Mesendoderm (in vitro differentiated cells): ENCODE measurements around the gene FRRS1.

ENCODE experiments used
- DNase-seq: peaks from one replicate; pipeline ENCODE4 v3.0.0; 2013
- H2AK5ac ChIP-seq: 2 replicates; pipeline ENCODE4 v1.6.1; 2013; ENCODE audit warnings: low read length, inconsistent platforms
- H2BK120ac ChIP-seq: 2 replicates; pipeline ENCODE4 v1.6.1; 2013; ENCODE audit warnings: low read depth, mild to moderate bottlenecking, low read length, moderate library complexity, mixed read lengths
- H2BK15ac ChIP-seq: replicated peaks from 2 replicates; pipeline ENCODE4 v1.6.1; 2013; ENCODE audit warnings: low read depth, mild to moderate bottlenecking, moderate library complexity
- H2BK5ac ChIP-seq: 2 replicates; pipeline ENCODE4 v1.6.1; 2013; ENCODE audit warnings: low read length, inconsistent platforms
- H3K18ac ChIP-seq: 2 replicates; pipeline ENCODE4 v1.6.1; 2013; ENCODE audit warnings: mild to moderate bottlenecking, low read length, mixed read lengths
- H3K23ac ChIP-seq: one replicate; pipeline ENCODE4 v1.6.1; 2013; ENCODE audit warnings: low read length
- H3K27ac ChIP-seq: 2 replicates; pipeline ENCODE4 v1.5.1; 2013; ENCODE audit warnings: low read depth, mild to moderate bottlenecking, inconsistent platforms, low read length, moderate library complexity
- H3K27me3 ChIP-seq: 2 replicates; pipeline ENCODE4 v1.6.1; 2013; ENCODE audit warnings: low read length, control low read depth, mild to moderate bottlenecking, inconsistent platforms; ENCODE audit not compliant: insufficient read depth, poor library complexity
- H3K36me3 ChIP-seq: 2 replicates; pipeline ENCODE4 v1.6.1; 2013; ENCODE audit warnings: low read length, inconsistent platforms; ENCODE audit not compliant: control insufficient read depth, insufficient read depth
- H3K4ac ChIP-seq: one replicate; pipeline ENCODE4 v1.6.1; 2013; ENCODE audit warnings: low read depth, mild to moderate bottlenecking, low read length, moderate library complexity
- H3K4me1 ChIP-seq: 2 replicates; pipeline ENCODE4 v1.6.1; 2013; ENCODE audit warnings: low read depth, low read length, inconsistent platforms; ENCODE audit not compliant: control insufficient read depth
- H3K4me2 ChIP-seq: 2 replicates; pipeline ENCODE4 v1.6.1; 2013; ENCODE audit warnings: low read length
- H3K4me3 ChIP-seq: 2 replicates; pipeline ENCODE4 v1.5.1; 2013; ENCODE audit warnings: mild to moderate bottlenecking, low read length
- H3K56ac ChIP-seq: one replicate; pipeline ENCODE4 v1.6.1; 2013; ENCODE audit warnings: low read length
- H3K79me1 ChIP-seq: 2 replicates; pipeline ENCODE4 v1.6.1; 2013; ENCODE audit warnings: low read length, inconsistent platforms
- H3K79me2 ChIP-seq: 2 replicates; pipeline ENCODE4 v1.6.1; 2013; ENCODE audit warnings: mild to moderate bottlenecking, low read length; ENCODE audit not compliant: control insufficient read depth, insufficient read depth
- H3K9ac ChIP-seq: 2 replicates; pipeline ENCODE4 v1.6.1; 2013; ENCODE audit warnings: low read length, inconsistent platforms
- H4K5ac ChIP-seq: one replicate; pipeline ENCODE4 v1.6.1; 2013; ENCODE audit warnings: low read length
- H4K8ac ChIP-seq: one replicate; pipeline ENCODE4 v1.6.1; 2013; ENCODE audit warnings: low read depth, mild to moderate bottlenecking, control low read depth, low read length, moderate library complexity
- WGBS: extraction: QIAGEN DNeasy Blood & Tissue Kit; methylation state at CpG from one replicate; pipeline ENCODE4 v1.1.7; 2013; ENCODE audit warnings: low lambda C conversion rate, missing lambda C conversion rate; ENCODE audit not compliant: insufficient coverage; ENCODE audit errors: extremely low coverage; 5-methylcytosine and 5-hydroxymethylcytosine counted together

Gene FRRS1

GRCh38 chr1:99727575-99728185 lies 38.8 kb downstream of the FRRS1 start:
- no CpG with 5 or more reads among the region's 4 CpGs for WGBS
- H3K27ac ChIP-seq: no peak overlapping the region

DNA sequence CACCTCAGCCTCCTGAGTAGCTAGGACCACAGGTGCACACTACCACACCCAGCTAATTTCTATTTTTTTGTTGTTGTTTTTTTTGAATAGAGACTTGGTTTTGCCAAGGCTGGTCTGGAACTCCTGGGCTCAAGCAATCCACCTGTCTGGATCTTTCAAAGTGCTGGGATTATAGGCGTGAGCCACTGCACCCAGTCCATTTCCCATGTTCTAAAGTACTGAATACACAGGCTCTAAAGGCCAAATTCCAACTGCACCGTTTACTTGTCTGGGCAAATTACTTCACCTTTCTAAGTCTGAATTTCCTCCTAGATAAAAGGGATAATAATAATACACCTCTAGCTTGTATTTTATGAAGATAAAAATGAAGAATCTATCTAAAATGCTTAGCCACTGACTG lies 39.6 kb downstream of the FRRS1 start:
- no peak overlapping the region for H2BK5ac ChIP-seq
- H3K9ac ChIP-seq: no peak overlapping the region
- H4K5ac ChIP-seq: no peak overlapping the region
- no peak for DNase-seq
- no peak overlapping the region for H3K4me2 ChIP-seq
- H3K4me3 ChIP-seq: no peak overlapping the region
- no peak overlapping the region for H3K4ac ChIP-seq
- no peaks in the 10 kb centered on the region for H3K79me1 ChIP-seq
- H3K4me1 ChIP-seq: peaks cover 5% of the 10 kb centered on the region
- H3K18ac ChIP-seq: peak overlapping the region; percentile 68
- H4K8ac ChIP-seq: no peak overlapping the region
- H2BK120ac ChIP-seq: no peak overlapping the region
- H3K23ac ChIP-seq: no peak overlapping the region
- no peak overlapping the region for H2BK15ac ChIP-seq
- WGBS: no CpG with 5 or more reads among the region's 2 CpGs
- no peak overlapping the region for H3K56ac ChIP-seq
- no peaks in the 10 kb centered on the region for H3K36me3 ChIP-seq
- H2AK5ac ChIP-seq: no peak overlapping the region
- no peak overlapping the region for H3K27ac ChIP-seq
- no peaks in the 10 kb centered on the region for H3K79me2 ChIP-seq
- no peaks in the 10 kb centered on the region for H3K27me3 ChIP-seq

More at GRCh38 chr1:99727575-99728185, 38.8 kb downstream of the FRRS1 start:
- Histone ChIP-seq H3K9ac (no peak overlapping the region), H2BK120ac (no peak overlapping the region), H3K23ac (no peak overlapping the region), H3K18ac (no peak overlapping the region), H3K79me1 (no peaks in the 10 kb centered on the region), H4K8ac (no peak overlapping the region), H3K4me1 (peaks cover 5% of the 10 kb centered on the region), H3K4ac (no peak overlapping the region), H3K27me3 (no peaks in the 10 kb centered on the region), H4K5ac (no peak overlapping the region), H2AK5ac (no peak overlapping the region), H2BK15ac (no peak overlapping the region), H3K4me3 (no peak overlapping the region), H3K79me2 (no peaks in the 10 kb centered on the region), H3K56ac (no peak overlapping the region), H3K36me3 (no peaks in the 10 kb centered on the region), H3K4me2 (no peak overlapping the region), H2BK5ac (no peak overlapping the region)
- peak; percentile 86 for DNase-seq

DNA sequence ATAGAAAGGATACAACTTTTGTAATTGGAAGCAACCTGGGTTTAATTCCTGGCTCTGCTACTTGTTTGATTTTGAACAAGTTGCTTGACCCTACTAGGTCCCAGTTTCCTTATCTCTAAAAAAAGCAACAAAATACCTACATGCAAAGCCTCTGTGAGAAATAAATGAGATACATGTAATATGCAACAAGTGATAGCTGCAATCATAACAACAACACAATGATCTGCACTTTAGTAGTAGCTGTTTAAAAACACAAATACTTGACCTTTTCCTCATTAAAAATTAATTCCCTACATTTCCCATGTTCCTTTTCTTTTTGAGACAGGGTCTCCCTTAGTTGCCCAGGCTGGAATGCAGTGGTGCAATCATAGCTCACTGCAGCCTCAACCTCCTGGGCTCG lies 40.0 kb downstream of the FRRS1 start:
- no peak overlapping the region for H3K56ac ChIP-seq
- peaks cover 5% of the 10 kb centered on the region for H3K4me1 ChIP-seq
- H3K27me3 ChIP-seq: no peaks in the 10 kb centered on the region
- H3K4me2 ChIP-seq: no peak overlapping the region
- no peaks in the 10 kb centered on the region for H3K79me1 ChIP-seq
- no peak overlapping the region for H2BK120ac ChIP-seq
- no peak overlapping the region for H2AK5ac ChIP-seq
- H4K5ac ChIP-seq: no peak overlapping the region
- no peak for DNase-seq
- no peak overlapping the region for H3K27ac ChIP-seq
- H3K9ac ChIP-seq: no peak overlapping the region
- no CpG with 5 or more reads among the region's 1 CpG for WGBS
- H3K79me2 ChIP-seq: no peaks in the 10 kb centered on the region
- H3K4me3 ChIP-seq: no peak overlapping the region
- peak overlapping the region; percentile 68 for H3K18ac ChIP-seq
- H2BK5ac ChIP-seq: no peak overlapping the region
- H3K4ac ChIP-seq: no peak overlapping the region
- H3K36me3 ChIP-seq: no peaks in the 10 kb centered on the region
- H3K23ac ChIP-seq: no peak overlapping the region
- no peak overlapping the region for H2BK15ac ChIP-seq
- no peak overlapping the region for H4K8ac ChIP-seq

- no peaks in the 10 kb centered on the region for H3K27me3 ChIP-seq
- H3K79me1 ChIP-seq: no peaks in the 10 kb centered on the region
- H4K5ac ChIP-seq: no peak overlapping the region
- H3K4ac ChIP-seq: no peak overlapping the region
- no peak overlapping the region for H3K56ac ChIP-seq
- no peaks in the 10 kb centered on the region for H3K36me3 ChIP-seq
- WGBS: no CpG with 5 or more reads among the region's 4 CpGs
- no peak overlapping the region for H3K9ac ChIP-seq
- H2BK120ac ChIP-seq: no peak overlapping the region
- no peak overlapping the region for H2AK5ac ChIP-seq
- H3K4me1 ChIP-seq: peaks cover 5% of the 10 kb centered on the region
- H3K4me2 ChIP-seq: no peak overlapping the region
- H3K79me2 ChIP-seq: no peaks in the 10 kb centered on the region
- no peak overlapping the region for H3K23ac ChIP-seq
- H3K4me3 ChIP-seq: no peak overlapping the region
- H2BK5ac ChIP-seq: no peak overlapping the region
- H4K8ac ChIP-seq: no peak overlapping the region
- DNase-seq: peak; percentile 33
- H3K18ac ChIP-seq: no peak overlapping the region
- H2BK15ac ChIP-seq: no peak overlapping the region
- no peak overlapping the region for H3K27ac ChIP-seq
Measured at GRCh38 chr1:99725996-99726395, 40.4 kb downstream of the FRRS1 start.

GRCh38 chr1:99723251-99723650 lies 43.2 kb downstream of the FRRS1 start:
- Histone ChIP-seq H3K56ac (no peak overlapping the region), H3K9ac (no peak overlapping the region), H3K23ac (no peak overlapping the region), H4K5ac (no peak overlapping the region), H3K4ac (no peak overlapping the region), H2AK5ac (no peak overlapping the region), H3K79me2 (no peaks in the 10 kb centered on the region), H3K4me1 (peaks cover 3% of the 10 kb centered on the region), H3K4me3 (no peak overlapping the region), H3K4me2 (no peak overlapping the region), H3K79me1 (no peaks in the 10 kb centered on the region), H3K36me3 (no peaks in the 10 kb centered on the region), H3K27ac (no peak overlapping the region), H2BK5ac (no peak overlapping the region), H2BK15ac (no peak overlapping the region), H3K27me3 (no peaks in the 10 kb centered on the region), H2BK120ac (no peak overlapping the region), H4K8ac (no peak overlapping the region), H3K18ac (no peak overlapping the region)
- no peak for DNase-seq
- no CpG with 5 or more reads among the region's 3 CpGs for WGBS

DNA sequence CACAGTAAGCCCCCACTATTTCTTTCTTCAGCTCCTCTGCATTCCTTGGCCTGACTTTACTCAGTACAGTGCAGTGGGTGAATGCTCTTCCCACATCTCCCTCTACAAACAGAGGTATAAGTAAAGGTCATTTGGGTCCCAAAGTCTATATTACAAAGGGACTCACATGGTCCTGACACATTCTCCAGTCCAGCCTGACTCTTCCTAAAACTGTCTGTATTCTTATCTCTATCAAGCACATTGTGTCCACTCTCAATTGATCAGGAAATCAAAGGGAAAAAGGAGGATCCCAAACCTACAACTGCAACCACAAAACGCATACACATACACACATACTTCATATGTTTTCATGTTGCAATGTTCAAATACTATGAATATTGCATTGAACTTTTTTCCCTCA lies 49.4 kb downstream of the FRRS1 start:
- no peaks in the 10 kb centered on the region for H3K27me3 ChIP-seq
- no peaks in the 10 kb centered on the region for H3K79me1 ChIP-seq
- H3K56ac ChIP-seq: no peak overlapping the region
- H4K5ac ChIP-seq: no peak overlapping the region
- H2BK5ac ChIP-seq: no peak overlapping the region
- H3K4ac ChIP-seq: no peak overlapping the region
- no peaks in the 10 kb centered on the region for H3K79me2 ChIP-seq
- H3K4me1 ChIP-seq: no peaks in the 10 kb centered on the region
- WGBS: no CpG with 5 or more reads among the region's 1 CpG
- no peak for DNase-seq
- no peak overlapping the region for H3K4me3 ChIP-seq
- H3K18ac ChIP-seq: no peak overlapping the region
- H2BK120ac ChIP-seq: no peak overlapping the region
- no peak overlapping the region for H2BK15ac ChIP-seq
- no peak overlapping the region for H3K4me2 ChIP-seq
- H4K8ac ChIP-seq: no peak overlapping the region
- H3K36me3 ChIP-seq: peaks cover 2% of the 10 kb centered on the region
- H2AK5ac ChIP-seq: no peak overlapping the region
- no peak overlapping the region for H3K27ac ChIP-seq
- no peak overlapping the region for H3K9ac ChIP-seq
- H3K23ac ChIP-seq: no peak overlapping the region
